GM21367 (cell line): ENCODE data around the gene DENND2C.
A peak's percentile ranks its signal among the peaks of the same experiment; 100 is the strongest.
"Not testable (repeated sequence)": the region's sequence is repeated elsewhere in the genome, so short reads cannot be mapped to it uniquely, and the experiment has no call there.

Source experiments
- ATAC-seq: cut with Tn5 transposase; IDR thresholded peaks from one replicate; pipeline ENCODE4 v1.9.1; 2021; ENCODE audit not compliant: unreplicated experiment

Gene DENND2C

GRCh38 chr1:114607223-114607622 lies 62.6 kb downstream of the DENND2C start:
- ATAC-seq: no peak

GRCh38 chr1:114597949-114598348 lies 71.9 kb downstream of the DENND2C start:
- ATAC-seq: no peak

GRCh38 chr1:114595602-114596001 lies 74.2 kb downstream of the DENND2C start:
- no peak for ATAC-seq

GRCh38 chr1:114594046-114594445 lies 75.8 kb downstream of the DENND2C start:
- no peak for ATAC-seq

- no peak for ATAC-seq
Observed at GRCh38 chr1:114589122-114589521, 80.7 kb downstream of the DENND2C start.

- no peak for ATAC-seq
Observed at GRCh38 chr1:114588196-114588689, 81.6 kb downstream of the DENND2C start.

GRCh38 chr1:114587203-114587991 lies 82.5 kb downstream of the DENND2C start:
- ATAC-seq: no peak

- no peak for ATAC-seq
Observed at GRCh38 chr1:114586513-114587047, 83.3 kb downstream of the DENND2C start.

GRCh38 chr1:114585231-114585630 lies 84.6 kb downstream of the DENND2C start:
- ATAC-seq: no peak

GRCh38 chr1:114581335-114582287 lies 88.2 kb downstream of the DENND2C start, which contains the start of gene BCAS2:
BCAS2 (minus strand) TSS chr1:114581615; CDS start chr1:114581591, 24 bp downstream.
- peak; percentile 97 for ATAC-seq

GRCh38 chr1:114574365-114574764 lies 95.5 kb downstream of the DENND2C start:
- no peak for ATAC-seq

- no peak for ATAC-seq
Observed at GRCh38 chr1:114564141-114564540, 105.7 kb downstream of the DENND2C start.

GRCh38 chr1:114562978-114563510 lies 106.8 kb downstream of the DENND2C start:
- ATAC-seq: not testable (repeated sequence)

GRCh38 chr1:114561333-114561732 lies 108.5 kb downstream of the DENND2C start:
- ATAC-seq: no peak

GRCh38 chr1:114559356-114559755 lies 110.5 kb downstream of the DENND2C start:
- ATAC-seq: no peak

- ATAC-seq: no peak
Observed at GRCh38 chr1:114558544-114558943, 111.3 kb downstream of the DENND2C start.

- no peak for ATAC-seq
Observed at GRCh38 chr1:114554577-114554976, 115.3 kb downstream of the DENND2C start.

- ATAC-seq: no peak
Observed at GRCh38 chr1:114552106-114552639, 117.7 kb downstream of the DENND2C start.

GRCh38 chr1:114551400-114551799 lies 118.4 kb downstream of the DENND2C start:
- no peak for ATAC-seq

GRCh38 chr1:114550336-114550735 lies 119.5 kb downstream of the DENND2C start:
- ATAC-seq: no peak

- no peak for ATAC-seq
Observed at GRCh38 chr1:114549137-114549536, 120.7 kb downstream of the DENND2C start.
